ENCODE results near the gene CX3CL1. TPM values are rescaled to one million over a fixed set of nuclear protein-coding genes. Genes with fewer than 3 reads are reported as not detected.

The CX3CL1 gene
- total RNA-seq, 1 donor from 2014 or later, result 2.5 TPM

DNA sequence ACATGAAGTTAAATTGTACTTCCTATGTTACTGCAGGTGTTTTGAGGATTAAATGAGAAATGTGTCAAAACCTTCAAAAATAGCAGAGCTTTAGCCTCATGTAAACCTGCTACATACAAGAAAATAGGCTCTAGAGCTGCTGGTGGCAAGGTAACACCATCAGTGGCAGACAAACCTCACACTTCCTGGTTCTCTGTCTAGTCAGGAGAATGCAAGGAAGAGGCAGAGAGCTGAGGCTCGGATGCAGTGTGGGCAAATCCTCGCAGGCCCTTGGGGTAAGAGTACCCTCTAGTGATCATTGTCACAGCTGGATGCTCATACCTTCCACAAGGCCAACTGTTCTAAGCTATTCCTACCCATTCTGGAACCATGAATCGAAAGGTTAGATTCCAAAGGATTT lies 60.7 kb downstream of the CX3CL1 start:
- Mint-ChIP-seq H3K27ac (no peak overlapping the region), H3K4me1 (no peaks in the 10 kb centered on the region), H3K27me3 (ENCODE audit: low read depth) (no peaks in the 10 kb centered on the region), H3K4me3 (no peak overlapping the region), H3K9me3 (no peaks in the 10 kb centered on the region), H3K36me3 (peaks cover 42% of the 10 kb centered on the region)
- TF ChIP-seq, protein P1, sequence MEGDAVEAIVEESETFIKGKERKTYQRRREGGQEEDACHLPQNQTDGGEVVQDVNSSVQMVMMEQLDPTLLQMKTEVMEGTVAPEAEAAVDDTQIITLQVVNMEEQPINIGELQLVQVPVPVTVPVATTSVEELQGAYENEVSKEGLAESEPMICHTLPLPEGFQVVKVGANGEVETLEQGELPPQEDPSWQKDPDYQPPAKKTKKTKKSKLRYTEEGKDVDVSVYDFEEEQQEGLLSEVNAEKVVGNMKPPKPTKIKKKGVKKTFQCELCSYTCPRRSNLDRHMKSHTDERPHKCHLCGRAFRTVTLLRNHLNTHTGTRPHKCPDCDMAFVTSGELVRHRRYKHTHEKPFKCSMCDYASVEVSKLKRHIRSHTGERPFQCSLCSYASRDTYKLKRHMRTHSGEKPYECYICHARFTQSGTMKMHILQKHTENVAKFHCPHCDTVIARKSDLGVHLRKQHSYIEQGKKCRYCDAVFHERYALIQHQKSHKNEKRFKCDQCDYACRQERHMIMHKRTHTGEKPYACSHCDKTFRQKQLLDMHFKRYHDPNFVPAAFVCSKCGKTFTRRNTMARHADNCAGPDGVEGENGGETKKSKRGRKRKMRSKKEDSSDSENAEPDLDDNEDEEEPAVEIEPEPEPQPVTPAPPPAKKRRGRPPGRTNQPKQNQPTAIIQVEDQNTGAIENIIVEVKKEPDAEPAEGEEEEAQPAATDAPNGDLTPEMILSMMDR (IDR thresholded peaks at IDR 0.05; ENCODE audit: unreplicated experiment), result no peak
- no peak for DNase-seq (ENCODE audit: low spot score in 2 of 2, unreplicated experiment in 2 of 2)

DNA sequence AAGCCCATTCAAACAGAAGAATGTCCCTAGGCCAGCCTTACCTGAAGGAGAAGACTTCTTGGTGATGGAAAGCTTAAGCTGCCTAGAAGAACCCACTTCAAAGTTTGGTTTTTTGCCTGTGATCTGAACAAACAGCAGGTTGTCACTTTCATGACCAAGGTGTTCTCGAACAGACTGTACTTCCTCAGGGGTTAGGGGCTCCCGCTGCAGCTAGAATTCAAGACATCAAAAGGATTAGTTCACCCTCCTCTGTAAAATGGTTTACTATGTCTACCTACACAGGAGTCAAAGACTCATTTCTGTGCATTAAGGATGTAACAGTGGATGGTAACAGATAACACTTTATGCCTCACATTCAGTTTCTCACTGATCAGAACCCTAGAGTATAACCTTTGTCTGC lies 61.7 kb downstream of the CX3CL1 start:
- no peak overlapping the region for H3K4me3 Mint-ChIP-seq
- no peaks in the 10 kb centered on the region for H3K27me3 Mint-ChIP-seq (ENCODE audit: low read depth)
- no peaks in the 10 kb centered on the region for H3K4me1 Mint-ChIP-seq
- no peak overlapping the region for H3K27ac Mint-ChIP-seq
- no peak for DNase-seq (ENCODE audit: low spot score in 2 of 2, unreplicated experiment in 2 of 2)
- H3K36me3 Mint-ChIP-seq, result peaks cover 42% of the 10 kb centered on the region
- no peaks in the 10 kb centered on the region for H3K9me3 Mint-ChIP-seq
- TF ChIP-seq, protein P1 (IDR thresholded peaks at IDR 0.05; ENCODE audit: unreplicated experiment), result no peak

Other genes with a start within 250 kb of the CX3CL1 start
- gene PSME3IP1, start 186.5 kb upstream of the CX3CL1 start, total RNA-seq, result 105 to 112 TPM (median 107 TPM) in 3 replicates
- gene RSPRY1, start 186.2 kb upstream of the CX3CL1 start, total RNA-seq, result 43.8 to 50.7 TPM (median 44.0 TPM) in 3 replicates
- 34.4 to 38.2 TPM (median 35.9 TPM) in 3 replicates for gene ARL2BP, start 127.2 kb upstream of the CX3CL1 start, total RNA-seq
- 1.1 to 1.8 TPM (median 1.2 TPM) in 3 replicates for gene PLLP, start 87.8 kb upstream of the CX3CL1 start, total RNA-seq
- not detected in 3 replicates for gene CCL22, start 13.7 kb upstream of the CX3CL1 start, total RNA-seq
- not detected in 3 replicates for gene CCL17, start 32.3 kb downstream of the CX3CL1 start, total RNA-seq
- 57.5 to 62.9 TPM (median 59.0 TPM) in 3 replicates for gene CIAPIN1, start 74.9 kb downstream of the CX3CL1 start, total RNA-seq
- gene COQ9, start 75.0 kb downstream of the CX3CL1 start, total RNA-seq, result 43.5 to 48.3 TPM (median 47.4 TPM) in 3 replicates
- gene POLR2C, start 90.2 kb downstream of the CX3CL1 start, total RNA-seq, result 62.1 to 69.1 TPM (median 65.0 TPM) in 3 replicates
- 79.0 to 83.6 TPM (median 83.6 TPM) in 3 replicates for gene DOK4, start 114.0 kb downstream of the CX3CL1 start, total RNA-seq
- 30.6 to 31.9 TPM (median 31.3 TPM) in 3 replicates for gene CCDC102A, start 164.1 kb downstream of the CX3CL1 start, total RNA-seq
- 1.1 to 1.3 TPM (median 1.3 TPM) in 3 replicates for gene ADGRG5, start 170.2 kb downstream of the CX3CL1 start, total RNA-seq

Measured in mesothelial cell of epicardium (in vitro differentiated cells).